GM20431 (cell line): ENCODE measurements around the gene ZNF790.
"Not testable (repeated sequence)": the region's sequence is repeated elsewhere in the genome, so short reads cannot be mapped to it uniquely, and the experiment has no call there.

Source experiments
- in situ Hi-C: fragments of 300-500 bp; cut with MseI, MboI; formaldehyde crosslinking; loops from one replicate; pipeline ENCODE4 v1.15.0; 2020; ENCODE audit warnings: low sequenced_read_pairs; ENCODE audit not compliant: unreplicated experiment

Gene ZNF790

DNA sequence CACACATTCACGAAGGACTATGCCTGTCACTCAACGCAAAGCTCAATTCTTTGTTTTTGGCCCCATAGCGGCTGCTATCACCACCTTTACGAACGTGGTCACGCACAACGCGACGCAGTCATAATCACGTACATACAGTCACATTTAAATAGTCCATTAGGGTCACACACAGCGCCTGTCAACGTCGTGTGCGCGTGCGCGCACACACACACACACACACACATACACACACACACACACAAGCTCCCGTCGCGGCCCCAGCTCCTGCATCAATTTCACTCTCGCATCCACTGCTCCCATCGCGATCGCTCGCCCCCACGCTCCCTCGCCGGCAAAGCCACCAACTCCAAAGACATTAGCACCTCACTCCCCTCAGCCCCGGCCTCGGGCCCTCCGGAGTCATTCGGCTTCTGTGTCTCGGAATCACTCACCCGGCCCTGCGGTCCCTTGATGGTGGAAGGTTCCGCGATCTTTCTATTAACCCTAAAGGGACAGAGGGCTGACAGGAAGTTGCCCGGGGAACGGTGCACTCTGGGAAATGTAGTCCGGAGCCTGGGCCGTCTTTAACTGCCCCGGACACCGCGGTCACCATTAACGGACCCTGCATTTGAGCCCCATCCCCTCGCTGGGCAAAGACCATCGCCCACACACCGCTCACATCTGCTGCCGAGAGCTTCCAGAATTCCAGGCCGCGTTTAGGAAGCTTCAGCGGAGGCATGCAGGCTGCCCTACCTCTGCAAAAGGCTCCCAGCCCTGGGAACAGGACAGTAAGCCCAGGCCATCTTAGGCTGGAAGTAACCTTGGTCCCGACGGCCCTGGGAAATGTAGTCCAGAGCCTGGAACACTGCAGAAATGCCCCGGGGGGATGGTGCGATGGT, at the start of gene ZNF790:
TSS of gene ZNF790 (minus strand) at position 482 of the 878 bp plus-strand sequence. CDS start 12,768 bp downstream, outside the sequence.
- in situ Hi-C loops: no loop called here

DNA sequence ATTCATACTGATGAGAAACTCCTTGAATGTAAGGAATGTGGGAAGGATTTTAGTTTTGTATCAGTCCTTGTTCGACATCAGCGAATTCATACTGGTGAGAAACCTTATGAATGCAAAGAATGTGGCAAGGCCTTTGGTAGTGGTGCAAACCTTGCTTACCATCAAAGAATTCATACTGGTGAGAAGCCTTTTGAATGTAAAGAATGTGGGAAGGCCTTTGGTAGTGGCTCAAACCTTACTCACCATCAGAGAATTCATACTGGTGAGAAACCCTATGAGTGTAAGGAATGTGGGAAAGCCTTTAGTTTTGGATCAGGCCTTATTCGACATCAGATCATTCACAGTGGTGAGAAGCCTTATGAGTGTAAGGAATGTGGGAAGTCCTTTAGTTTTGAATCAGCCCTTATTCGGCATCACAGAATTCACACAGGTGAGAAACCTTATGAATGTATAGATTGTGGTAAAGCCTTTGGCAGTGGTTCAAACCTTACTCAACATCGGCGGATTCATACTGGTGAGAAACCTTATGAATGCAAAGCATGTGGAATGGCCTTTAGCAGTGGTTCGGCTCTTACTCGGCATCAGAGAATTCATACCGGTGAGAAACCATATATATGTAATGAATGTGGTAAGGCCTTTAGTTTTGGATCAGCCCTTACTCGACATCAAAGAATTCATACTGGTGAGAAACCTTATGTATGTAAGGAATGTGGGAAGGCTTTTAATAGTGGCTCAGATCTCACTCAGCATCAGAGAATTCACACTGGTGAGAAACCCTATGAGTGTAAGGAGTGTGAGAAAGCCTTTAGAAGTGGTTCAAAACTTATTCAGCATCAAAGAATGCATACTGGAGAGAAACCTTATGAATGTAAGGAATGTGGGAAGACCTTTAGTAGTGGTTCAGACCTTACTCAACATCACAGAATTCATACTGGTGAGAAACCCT, 39.1 kb upstream of the ZNF790 start:
- in situ Hi-C loops: no loop called here

GRCh38 chr19:36851898-36852297, 13.7 kb upstream of the ZNF790 start:
- in situ Hi-C loops: no loop called here

DNA sequence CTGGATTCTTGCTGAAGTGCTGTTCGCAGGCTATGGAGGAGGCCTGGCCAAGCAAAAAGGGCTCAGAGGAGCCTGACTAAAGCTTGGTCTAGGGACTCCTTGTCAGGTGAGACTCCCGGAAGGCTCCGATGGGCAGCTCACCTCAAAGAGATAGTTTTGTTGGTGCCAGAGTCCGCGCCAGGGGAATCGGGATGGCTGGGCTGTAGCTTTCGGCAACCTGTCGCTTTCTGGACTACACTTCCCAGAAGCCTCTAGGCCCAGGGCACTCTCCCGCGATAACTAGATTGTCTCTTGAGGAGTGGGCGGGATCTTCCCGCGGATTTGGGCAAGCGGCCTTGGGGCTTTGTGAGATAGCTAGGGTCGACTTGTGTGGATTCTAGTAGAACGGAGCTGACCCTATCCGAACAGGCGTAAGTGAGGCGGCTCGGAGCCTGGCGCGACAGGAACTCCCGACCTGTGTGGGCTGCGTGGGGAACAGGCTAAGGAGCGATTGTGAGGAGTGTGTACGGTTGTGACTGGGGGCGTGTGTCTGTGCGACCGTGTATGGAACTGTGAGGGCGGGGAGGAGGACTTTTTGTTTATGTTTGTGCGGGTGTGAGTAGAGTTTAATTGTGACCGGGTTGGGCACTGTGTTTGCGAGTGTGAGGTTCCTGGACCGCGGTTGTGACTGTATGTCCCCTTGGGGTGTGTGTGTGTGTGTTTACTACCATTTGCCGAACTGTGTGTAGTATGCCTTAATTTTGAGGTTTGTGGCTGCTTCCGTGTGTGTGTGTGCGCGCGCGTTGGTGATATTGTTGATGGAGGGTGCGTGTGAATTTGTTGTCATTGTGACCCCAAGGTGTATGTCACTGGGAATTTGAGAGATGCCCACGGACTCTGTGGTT, 12.6 kb upstream of the ZNF790 start, which contains the start of gene ZNF345:
TSS of gene ZNF345 (plus strand) at position 318 of the 884 bp plus-strand sequence. CDS start 25,955 bp downstream, outside the sequence.
- in situ Hi-C loops: no loop called here

DNA sequence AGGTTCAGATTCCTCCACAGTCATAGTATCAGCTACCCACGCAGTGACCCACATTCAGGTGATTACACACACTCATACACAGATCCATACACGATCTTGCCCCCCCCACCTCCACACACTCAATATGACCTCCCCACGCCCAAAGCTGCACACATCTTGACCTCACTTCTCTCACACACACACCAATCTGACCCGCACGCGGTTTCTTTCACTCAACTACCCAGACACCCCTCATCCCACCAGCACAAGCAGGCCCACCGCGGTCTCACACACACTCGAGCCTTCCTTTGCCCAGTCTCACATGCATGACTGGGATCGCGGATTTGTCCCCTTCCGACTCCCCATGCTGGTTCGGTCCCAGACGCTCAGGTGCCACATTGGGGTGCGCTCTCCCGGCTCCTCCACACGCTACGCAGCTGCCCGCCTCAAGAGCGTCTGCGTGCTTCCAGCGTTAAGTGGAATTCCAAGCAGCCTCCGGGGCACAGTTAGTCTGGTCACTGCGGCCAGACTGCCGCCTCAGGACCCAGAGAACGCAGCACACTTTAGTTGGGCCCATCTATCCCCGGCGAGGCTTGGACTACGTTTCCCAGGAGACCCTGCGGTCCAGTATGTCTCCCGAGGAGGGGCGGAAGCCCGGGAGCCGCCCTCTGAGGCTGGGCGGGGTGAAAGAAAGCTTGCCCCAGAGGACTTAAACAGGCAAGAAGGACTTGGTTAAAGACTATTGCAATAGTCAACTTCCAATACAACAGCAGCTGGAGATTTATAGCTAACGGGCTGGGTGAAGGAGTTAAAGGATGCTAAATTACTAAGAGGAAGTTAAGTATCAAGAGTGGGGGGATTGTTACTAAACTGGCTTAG, 11.7 kb upstream of the ZNF790 start:
- in situ Hi-C loops: no loop called here

GRCh38 chr19:36847968-36848367, 9.8 kb upstream of the ZNF790 start:
- in situ Hi-C loops: no loop called here

GRCh38 chr19:36838784-36839324, 667 bp upstream of the ZNF790 start:
- in situ Hi-C loops: no loop called here

DNA sequence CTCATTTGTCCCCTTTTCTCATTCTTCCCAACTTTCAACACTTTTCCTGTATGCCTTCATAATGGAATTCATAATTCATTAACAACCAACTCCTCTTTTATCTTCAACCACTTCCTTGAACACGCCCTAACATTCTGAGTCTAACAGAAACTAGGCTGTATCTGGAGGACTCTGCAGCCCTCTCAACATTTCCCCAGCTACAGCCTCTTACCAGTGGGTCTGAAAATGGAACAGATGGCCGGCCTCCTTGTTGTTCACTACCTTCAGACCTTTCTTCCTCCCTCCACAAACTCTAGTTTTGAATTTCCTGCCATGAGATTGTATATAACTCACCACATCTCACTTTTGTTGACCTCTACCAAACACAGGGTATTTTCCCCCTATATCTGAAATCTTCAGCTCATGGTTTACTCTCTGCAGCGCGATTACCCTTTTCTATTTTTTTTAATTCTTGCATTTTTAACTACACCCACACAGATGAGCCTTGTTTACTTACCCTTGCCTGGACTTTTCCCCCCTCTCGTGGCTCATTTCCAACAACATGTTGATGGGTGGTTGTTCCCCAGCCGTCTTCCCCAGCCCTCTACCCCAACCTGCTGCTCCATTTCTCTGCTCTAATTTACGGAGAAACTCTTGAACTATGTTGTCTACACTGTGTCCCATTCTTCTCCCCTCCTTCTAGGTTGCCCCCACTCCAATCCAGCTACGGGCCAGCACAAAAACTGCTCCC, 846 bp downstream of the ZNF790 start:
- in situ Hi-C loops: no loop called here

GRCh38 chr19:36833430-36833829, 4.8 kb downstream of the ZNF790 start:
- in situ Hi-C loops: no loop called here

DNA sequence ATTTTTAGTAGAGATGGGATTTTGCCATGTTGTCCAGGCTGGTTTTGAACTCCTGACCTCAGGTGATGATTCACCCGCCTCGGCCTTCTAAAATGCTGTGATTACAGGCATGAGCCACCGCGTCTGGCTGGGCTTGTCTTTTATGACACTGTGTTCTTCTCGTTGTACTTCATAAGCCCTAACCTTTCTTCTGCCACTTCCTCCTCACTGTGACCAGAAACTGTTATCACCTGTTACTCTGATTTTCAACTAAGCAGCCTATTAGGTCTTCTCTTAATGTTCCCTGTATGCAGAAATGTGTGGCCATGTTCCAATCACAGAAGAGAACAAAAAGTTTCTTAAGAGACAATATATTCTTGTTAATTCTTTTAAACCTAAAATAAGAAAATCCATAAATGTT, 16.4 kb downstream of the ZNF790 start:
- in situ Hi-C loops: no loop called here

DNA sequence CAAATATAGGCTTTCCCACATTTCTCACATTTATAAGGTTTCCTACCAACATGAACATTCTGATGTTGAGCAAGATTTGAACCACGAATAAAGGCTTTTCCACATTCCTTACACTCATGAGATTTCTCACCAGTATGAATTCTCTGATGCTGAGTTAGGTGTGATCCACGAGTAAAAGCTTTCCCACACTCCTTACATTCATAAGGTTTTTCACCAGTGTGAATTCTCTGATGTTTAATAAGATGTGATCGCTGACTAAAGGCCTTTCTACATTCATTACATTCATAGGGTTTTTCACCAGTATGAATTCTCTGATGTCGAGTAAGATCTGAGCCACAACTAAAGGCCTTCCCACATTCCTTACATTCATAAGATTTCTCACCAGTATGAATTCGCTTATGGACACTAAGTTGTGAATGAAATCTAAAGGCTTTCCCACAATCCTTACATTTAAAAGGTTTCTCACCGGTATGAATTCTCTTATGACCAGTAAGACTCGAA, 19.0 kb downstream of the ZNF790 start:
- in situ Hi-C loops: no loop called here

DNA sequence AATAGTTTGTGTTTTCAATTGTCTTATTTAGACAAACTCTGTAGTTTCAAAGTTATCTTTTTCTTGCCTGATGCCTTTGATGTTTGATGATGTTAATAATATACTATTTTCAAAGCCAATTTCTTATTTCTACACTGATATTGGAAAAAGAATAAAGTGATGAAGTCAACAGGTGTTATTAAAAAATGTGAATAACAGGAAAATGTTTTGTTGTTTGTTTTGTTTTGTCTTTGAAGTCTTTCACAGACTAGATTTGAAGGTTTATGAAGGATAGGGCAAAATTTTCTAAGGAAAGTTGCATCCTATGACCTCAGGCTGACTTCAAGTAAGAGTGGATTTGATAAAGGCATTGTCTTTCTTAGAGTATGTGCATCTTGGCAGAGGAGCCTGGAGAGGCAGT, 31.2 kb downstream of the ZNF790 start:
- in situ Hi-C loops: no loop called here

DNA sequence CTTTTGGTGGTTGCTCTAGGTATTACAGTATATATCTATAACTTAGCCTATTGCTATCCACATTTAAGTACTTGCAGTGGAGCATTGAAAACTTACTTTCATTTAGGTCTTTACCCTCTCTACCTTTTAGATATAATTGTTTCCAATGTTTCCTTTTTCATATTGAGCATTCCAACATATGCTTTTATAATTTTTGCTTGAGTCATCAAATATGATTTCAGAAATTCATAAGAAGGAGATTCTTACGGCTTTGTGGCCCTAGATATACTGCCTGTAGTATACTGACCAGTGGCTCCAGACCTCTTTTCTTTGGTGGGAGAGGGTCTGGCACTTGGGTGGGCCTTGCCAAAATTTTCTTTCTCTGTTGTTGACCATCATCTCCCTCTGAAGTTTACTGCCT, 32.8 kb downstream of the ZNF790 start:
- in situ Hi-C loops: no loop called here

DNA sequence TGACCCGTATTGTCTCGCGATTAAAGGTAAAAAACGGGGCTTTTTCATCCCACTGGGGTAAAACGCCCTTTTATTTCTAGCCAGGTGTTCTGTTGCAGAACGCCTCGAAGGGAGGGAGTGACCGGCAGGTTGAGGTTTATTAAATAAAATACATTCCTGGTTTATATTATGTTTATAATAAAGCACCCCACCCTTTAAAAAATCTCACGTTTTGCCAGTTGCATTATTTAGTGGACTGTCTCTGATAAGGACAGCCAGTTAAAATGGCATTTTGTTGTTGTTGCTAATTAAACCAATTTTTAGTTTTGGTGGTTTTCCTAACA, 40.4 kb downstream of the ZNF790 start:
- in situ Hi-C loops: no loop called here

GRCh38 chr19:36796714-36796992, 41.5 kb downstream of the ZNF790 start:
- in situ Hi-C loops: no loop called here

DNA sequence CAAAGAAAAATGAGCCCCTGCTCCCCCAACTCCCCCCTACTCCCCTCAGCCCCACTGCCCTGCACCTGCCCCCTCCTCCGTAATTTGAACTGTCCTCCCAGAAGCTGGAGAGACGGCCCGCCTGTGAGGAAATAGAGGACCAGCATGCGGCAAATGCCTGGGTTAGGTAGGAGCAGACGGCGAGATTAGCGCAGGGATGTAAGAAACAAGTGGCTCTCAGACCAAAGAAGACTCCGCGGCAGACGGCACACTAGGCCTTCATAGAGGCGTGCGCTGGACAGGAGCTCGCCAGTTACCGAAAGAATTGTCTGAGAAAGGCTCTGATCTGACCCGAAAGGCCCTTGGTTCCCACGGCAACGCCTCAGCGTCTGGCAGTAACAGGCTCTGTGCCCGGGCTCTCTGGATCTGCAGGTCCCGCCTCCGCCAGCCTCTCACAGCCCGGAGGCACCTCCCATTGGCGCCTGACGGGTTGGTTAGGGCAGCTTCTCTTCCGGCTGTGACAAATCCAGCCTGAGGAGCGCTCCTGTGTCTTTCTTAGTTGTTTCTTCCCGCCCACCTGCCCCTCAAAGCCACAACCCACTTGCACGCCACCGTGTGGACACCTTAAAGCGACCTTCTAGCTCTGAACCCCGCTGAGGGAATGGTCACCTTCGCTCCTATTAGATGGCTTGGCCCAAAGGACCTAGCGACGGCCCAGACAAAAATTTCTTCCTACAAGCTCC, 46.6 kb downstream of the ZNF790 start:
- in situ Hi-C loops: not testable (repeated sequence)

DNA sequence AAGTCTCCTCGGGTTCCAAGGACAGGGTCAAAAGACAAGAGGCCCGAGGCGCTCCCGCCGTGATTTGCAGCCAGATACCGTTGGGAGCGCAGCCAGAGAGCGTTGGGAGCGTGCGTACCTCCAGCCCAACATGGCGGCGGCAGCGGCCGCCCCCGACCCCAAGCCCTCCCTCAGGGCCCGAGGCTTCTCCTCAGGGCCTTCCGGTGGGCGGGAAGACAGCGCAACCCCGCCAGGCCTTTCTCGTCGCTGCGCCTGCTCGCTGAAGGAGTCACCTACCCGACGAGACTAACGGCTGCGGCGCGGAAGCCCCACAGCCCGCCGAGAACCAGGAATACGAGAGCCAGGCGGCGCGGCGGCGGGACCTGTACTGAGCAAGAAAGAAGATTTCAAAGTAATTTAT, 62.4 kb downstream of the ZNF790 start:
- in situ Hi-C loops: no loop called here

DNA sequence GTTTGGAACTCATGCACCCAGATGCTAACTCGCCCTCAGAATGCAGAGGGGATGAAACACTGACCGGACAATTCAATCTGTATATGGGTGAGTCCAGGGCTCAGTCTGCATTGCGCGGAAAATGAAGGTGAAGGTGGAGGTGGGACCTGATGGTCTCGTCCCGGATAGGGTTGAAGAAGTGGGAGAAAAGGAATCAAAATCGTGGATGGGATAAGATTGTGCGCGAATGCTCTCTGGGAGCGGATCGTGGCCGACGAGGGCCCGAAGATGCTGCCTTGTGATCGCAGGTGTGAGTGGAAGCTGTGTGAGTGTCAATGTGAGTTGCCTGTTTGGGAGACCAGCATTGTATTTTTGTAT, 65.0 kb downstream of the ZNF790 start:
- in situ Hi-C loops: no loop called here
